H1 (cell line): Measurements from ENCODE around the gene REEP2. TPM values are rescaled to one million over a fixed set of nuclear protein-coding genes. Genes with fewer than 3 reads are reported as not detected.

Experiments
- E2F6 ChIP-seq: IDR thresholded peaks from 2 replicates; pipeline ENCODE4 v1.6.1; 2012; ENCODE audit warnings: inconsistent platforms
- HDAC2 ChIP-seq, 2 experiments: fragments of 300-600 bp in 1 of 2; sonication (generic) in 1 of 2; IDR thresholded peaks; 2 replicates each; pipeline ENCODE4 v1.6.1; 2011 to 2012; ENCODE audit warnings: low read depth in 2 of 2, low read length in 2 of 2, mild to moderate bottlenecking in 2 of 2, moderate library complexity in 2 of 2, borderline replicate concordance in 1 of 2, inconsistent platforms in 1 of 2
- polyA plus RNA-seq, 7 experiments: library from polyadenylated mRNA; depleted of rRNA in 3 of 7; stranded (reverse) in 5 of 7; unstranded in 2 of 7; fragments of >200 nt in 5 of 7; fragments of 200-250 nt in 2 of 7; gene quantifications; 1 replicate in 5 of 7; 2 replicates in 1 of 7; 4 replicates in 1 of 7; pipeline versions ENCODE4 v1.2.1 to v1.2.3, GENCODE V29; 2011 to 2013; ENCODE audit warnings: missing spikeins in 2 of 7, mixed read lengths in 2 of 7
- total RNA-seq: library from RNA; stranded (reverse); fragmentation: NEBNext Ultra II Directional; extraction: Animal tissue kit (Norgen Biotek cat#: 25700); gene quantifications from 2 replicates; pipeline ENCODE4 v1.2.1, GENCODE V29; 2021

Gene REEP2
- total and polyA plus RNA-seq, 2 of the 8 experiments (the other 6 are each of a cell fraction or from before 2014, with no cell fraction given) = 26.5 to 40.2 TPM

- TF ChIP-seq E2F6 (no peak), HDAC2 (IDR thresholded peaks at IDR 0.05; ENCODE audit: borderline replicate concordance in 1 of 2, low read depth in 2 of 2, low read length in 2 of 2) (no peak)
Observed at GRCh38 chr5:138476918-138477317, 38.1 kb downstream of the REEP2 start (continued).
